PC-3 (cell line): Measurements from ENCODE around the gene TVP23C. TPM values are rescaled to one million over a fixed set of nuclear protein-coding genes. Genes with fewer than 3 reads are reported as not detected.

Experiments used
- ATAC-seq: fragments of 200-7000 bp; cut with Tn5 transposase; 2 replicates; pipeline ENCODE4 v1.9.1; 2020; ENCODE audit warnings: mild to moderate bottlenecking, moderate library complexity
- BruUV-seq: library from RNA; stranded (reverse); fragments of 400-500 nt; replicated peaks from 2 replicates; lab custom pipeline; 2021; lab: Mats Ljungman, UMichigan
- CTCF ChIA-PET: fragments of 300-600 bp; sonication (Branson Sonifier 250); formaldehyde crosslinking; loops from one replicate; lab custom pipeline; 2022; ENCODE audit warnings: antibody characterized with exemption; lab: Charles Lee
- POLR2A ChIA-PET: fragments of 300-600 bp; sonication (Branson Sonifier 250); formaldehyde crosslinking; loops from one replicate; lab custom pipeline; 2022; ENCODE audit warnings: antibody characterized with exemption; ENCODE audit not compliant: unreplicated experiment; lab: Charles Lee
- DNase-seq: peaks from one replicate; pipeline ENCODE4 v3.0.0-alpha.2; 2015
- H2AFZ ChIP-seq: fragments of 300-600 bp; sonication (generic); 2 replicates; pipeline ENCODE4 v1.6.0; 2016; ENCODE audit warnings: antibody characterized with exemption, low read length
- H3F3A ChIP-seq: fragments of 300-600 bp; sonication (generic); one replicate; pipeline ENCODE4 v1.6.0; 2017; ENCODE audit warnings: antibody characterized with exemption, low read length, control low read depth, mild to moderate bottlenecking; ENCODE audit not compliant: unreplicated experiment
- H3K27ac ChIP-seq: fragments of 300-600 bp; sonication (generic); 2 replicates; pipeline ENCODE4 v1.5.1; 2016; ENCODE audit warnings: mild to moderate bottlenecking, low read length
- H3K27me3 ChIP-seq: fragments of 300-600 bp; sonication (generic); 2 replicates; pipeline ENCODE4 v1.6.1; 2016; ENCODE audit warnings: low read length, mixed read lengths
- H3K36me3 ChIP-seq: fragments of 300-600 bp; sonication (generic); 2 replicates; pipeline ENCODE4 v1.6.1; 2016; ENCODE audit warnings: low read depth, mixed run types, low read length, mixed read lengths
- H3K4me1 ChIP-seq: fragments of 300-600 bp; sonication (generic); 2 replicates; pipeline ENCODE4 v1.5.1; 2016; ENCODE audit warnings: low read length; ENCODE audit not compliant: insufficient read depth
- H3K4me2 ChIP-seq: fragments of 300-600 bp; sonication (generic); 2 replicates; pipeline ENCODE4 v1.6.0; 2016; ENCODE audit warnings: low read length
- H3K4me3 ChIP-seq: fragments of 300-600 bp; sonication (generic); 2 replicates; pipeline ENCODE4 v1.5.1; 2016; ENCODE audit warnings: mild to moderate bottlenecking, low read length, mixed read lengths
- H3K79me2 ChIP-seq: fragments of 300-600 bp; sonication (generic); 2 replicates; pipeline ENCODE4 v1.6.1; 2017; ENCODE audit warnings: low read length, mixed read lengths
- H3K9ac ChIP-seq: fragments of 300-600 bp; sonication (generic); 2 replicates; pipeline ENCODE4 v1.6.0; 2016; ENCODE audit warnings: mild to moderate bottlenecking, low read length
- H3K9me2 ChIP-seq: fragments of 300-600 bp; sonication (generic); replicated peaks from 2 replicates; pipeline ENCODE4 v1.6.1; 2016; ENCODE audit warnings: mixed run types, low read length, mixed read lengths
- H3K9me3 ChIP-seq: fragments of 300-600 bp; sonication (generic); 2 replicates; pipeline ENCODE4 v1.6.1; 2016; ENCODE audit warnings: low read length, mixed read lengths
- H4K20me1 ChIP-seq: fragments of 300-600 bp; sonication (generic); 2 replicates; pipeline ENCODE4 v1.6.1; 2016; ENCODE audit warnings: low read length, mixed read lengths
- EZH2 ChIP-seq: fragments of 300-600 bp; sonication (generic); IDR thresholded peaks from one replicate; pipeline ENCODE4 v1.6.1; 2017; ENCODE audit warnings: antibody characterized with exemption, mild to moderate bottlenecking, low read length; ENCODE audit not compliant: unreplicated experiment
- EZH2phosphoT487 ChIP-seq: fragments of 300-600 bp; sonication (generic); IDR thresholded peaks from 2 replicates; pipeline ENCODE4 v1.6.1; 2018; ENCODE audit warnings: mild to moderate bottlenecking, antibody characterized with exemption, low read length, borderline replicate concordance
- intact Hi-C: fragments of 100-400 bp; cut with micrococcal nuclease; formaldehyde crosslinking; loops from 2 replicates; pipeline ENCODE4 v1.9.0; 2023
- total RNA-seq: library from RNA; depleted of rRNA; stranded (reverse); fragments of >200 nt; gene quantifications from 2 replicates; pipeline ENCODE4 v1.2.3, GENCODE V29; 2014
- TF ChIP-seq, protein P1 (sequence below): fragments of 300-600 bp; sonication (generic); conservative IDR thresholded peaks from 2 replicates; pipeline ENCODE4 v1.5.1; 2017; ENCODE audit warnings: antibody characterized with exemption, low read depth, mild to moderate bottlenecking, low read length

The TVP23C gene
- total RNA-seq, 1 experiment from 2014 or later, result 23.7 TPM

DNA sequence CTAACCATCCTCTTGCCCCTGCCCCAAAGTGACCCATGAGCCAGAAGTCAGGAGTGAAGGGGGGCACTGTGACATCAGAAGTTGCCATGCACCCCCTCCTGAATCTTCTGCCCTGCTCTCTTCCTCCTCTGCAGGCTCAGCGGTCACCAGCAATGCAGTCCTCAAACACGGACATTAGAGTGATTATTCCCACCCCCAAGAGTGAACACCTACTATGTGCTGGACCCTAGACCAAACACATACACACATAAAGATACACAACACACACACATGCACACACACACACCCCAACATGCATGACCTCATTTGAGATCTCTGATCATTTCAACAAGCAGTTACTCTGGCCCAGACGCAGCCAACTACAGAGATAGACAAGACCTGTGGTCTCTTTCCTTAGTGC, 95.7 kb downstream of the TVP23C start, which contains the start of gene CDRT4:
Gene CDRT4, minus strand, starts transcription at position 30 of the 400 bp plus-strand sequence. CDS start 27,383 bp downstream, outside the sequence.
- CTCF ChIA-PET, result no interaction called here
- H3K4me1 ChIP-seq, result peaks cover 10% of the 10 kb centered on the region

DNA sequence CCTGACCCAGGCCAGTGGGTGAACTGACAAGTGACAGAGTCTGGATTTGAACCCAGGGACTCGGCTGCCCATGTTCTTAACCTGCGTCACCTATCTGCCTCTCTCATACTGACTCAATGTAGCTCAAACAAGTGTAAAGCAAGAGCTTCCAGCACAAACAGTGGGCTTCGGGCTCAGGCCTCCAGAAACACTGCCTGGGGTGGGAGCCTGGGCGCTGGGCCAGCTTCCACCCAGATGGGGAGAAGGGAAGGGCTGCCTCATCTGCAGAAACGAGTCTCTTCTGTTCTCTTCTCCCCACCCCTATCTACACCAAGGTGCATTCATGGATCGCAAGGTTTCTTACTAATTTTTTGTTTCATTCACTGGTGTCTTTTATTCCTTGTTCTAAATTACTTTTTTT, 97.2 kb downstream of the TVP23C start:
- H3K79me2 ChIP-seq, result no peaks in the 10 kb centered on the region
- no peaks in the 10 kb centered on the region for H3K36me3 ChIP-seq
- no TSS peak for BruUV-seq
- DNase-seq (no peak), ATAC-seq (no peak)
- ChIA-PET CTCF (no interaction called here), POLR2A (interaction anchor here (0.6 kb wide), 1 partner anchor 33 kb away, joined by 3 read pairs; no protein-coding TSS in a partner anchor)
- H4K20me1 ChIP-seq, result no peaks in the 10 kb centered on the region
- peaks cover 10% of the 10 kb centered on the region for H3K4me1 ChIP-seq
- H3K9me3 ChIP-seq, result no peaks in the 10 kb centered on the region
- H3F3A ChIP-seq, result no peaks in the 10 kb centered on the region
- no peak overlapping the region for H3K27ac ChIP-seq
- H3K9ac ChIP-seq, result no peak overlapping the region
- no peak for TF ChIP-seq EZH2phosphoT487
- TF ChIP-seq, protein P1, sequence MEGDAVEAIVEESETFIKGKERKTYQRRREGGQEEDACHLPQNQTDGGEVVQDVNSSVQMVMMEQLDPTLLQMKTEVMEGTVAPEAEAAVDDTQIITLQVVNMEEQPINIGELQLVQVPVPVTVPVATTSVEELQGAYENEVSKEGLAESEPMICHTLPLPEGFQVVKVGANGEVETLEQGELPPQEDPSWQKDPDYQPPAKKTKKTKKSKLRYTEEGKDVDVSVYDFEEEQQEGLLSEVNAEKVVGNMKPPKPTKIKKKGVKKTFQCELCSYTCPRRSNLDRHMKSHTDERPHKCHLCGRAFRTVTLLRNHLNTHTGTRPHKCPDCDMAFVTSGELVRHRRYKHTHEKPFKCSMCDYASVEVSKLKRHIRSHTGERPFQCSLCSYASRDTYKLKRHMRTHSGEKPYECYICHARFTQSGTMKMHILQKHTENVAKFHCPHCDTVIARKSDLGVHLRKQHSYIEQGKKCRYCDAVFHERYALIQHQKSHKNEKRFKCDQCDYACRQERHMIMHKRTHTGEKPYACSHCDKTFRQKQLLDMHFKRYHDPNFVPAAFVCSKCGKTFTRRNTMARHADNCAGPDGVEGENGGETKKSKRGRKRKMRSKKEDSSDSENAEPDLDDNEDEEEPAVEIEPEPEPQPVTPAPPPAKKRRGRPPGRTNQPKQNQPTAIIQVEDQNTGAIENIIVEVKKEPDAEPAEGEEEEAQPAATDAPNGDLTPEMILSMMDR, result no peak
- no peak for TF ChIP-seq EZH2
- intact Hi-C loops, result no loop called here
- no peaks in the 10 kb centered on the region for H3K27me3 ChIP-seq
- no peaks in the 10 kb centered on the region for H3K9me2 ChIP-seq
- H2AFZ ChIP-seq, result no peak overlapping the region
- no peak overlapping the region for H3K4me2 ChIP-seq
- H3K4me3 ChIP-seq, result no peak overlapping the region

More for the DNA sequence above, 95.7 kb downstream of the TVP23C start, which contains the start of gene CDRT4:
- H3K79me2 ChIP-seq, result no peaks in the 10 kb centered on the region
- no peak within 1 kb of the TSS for H3K4me3 ChIP-seq
- H3K9ac ChIP-seq, result no peak within 1 kb of the TSS
- H3K4me2 ChIP-seq, result no peak within 1 kb of the TSS
- H2AFZ ChIP-seq, result no peak within 1 kb of the TSS
- no peaks in the 10 kb centered on the region for H3K36me3 ChIP-seq
- H3K9me2 ChIP-seq, result no peaks in the 10 kb centered on the region
- no peak within 1 kb of the TSS for H3K27ac ChIP-seq
- TF ChIP-seq EZH2phosphoT487 (no peak), EZH2 (no peak)
- TF ChIP-seq, protein P1, result no peak
- intact Hi-C loops, result no loop called here
- BruUV-seq, result no TSS peak
- no peaks in the 10 kb centered on the region for H3K27me3 ChIP-seq
- DNase-seq, result no peak
- no peaks in the 10 kb centered on the region for H3K9me3 ChIP-seq
- H3F3A ChIP-seq, result no peaks in the 10 kb centered on the region
- POLR2A ChIA-PET, result no interaction called here
- H4K20me1 ChIP-seq, result no peaks in the 10 kb centered on the region
- ATAC-seq, result no peak

DNA sequence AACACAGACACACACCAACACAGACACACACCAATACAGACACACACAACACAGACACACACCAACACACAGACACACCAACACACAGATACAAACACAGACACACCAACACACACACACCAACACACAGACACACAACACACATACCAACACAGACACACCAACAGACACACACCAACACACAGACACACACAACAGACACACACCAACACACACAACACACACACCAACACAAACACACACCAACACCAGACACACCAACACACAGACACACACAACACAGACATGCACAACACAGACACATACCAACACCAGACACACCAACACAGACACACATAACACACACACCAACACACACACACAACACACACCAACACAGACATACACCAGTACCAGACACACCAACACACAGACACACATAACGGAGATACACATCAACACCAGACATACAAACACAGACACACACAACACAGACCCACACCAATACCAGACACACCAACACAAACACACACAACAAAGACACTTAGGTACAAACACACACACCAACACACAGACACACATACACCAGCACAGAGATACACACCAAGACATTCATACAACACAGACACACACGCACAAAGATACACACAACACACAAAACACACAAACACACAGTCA, 98.1 kb downstream of the TVP23C start:
- Histone ChIP-seq H3K4me1 (peaks cover 10% of the 10 kb centered on the region), H3K27ac (no peak overlapping the region), H4K20me1 (no peaks in the 10 kb centered on the region), H3K4me2 (no peak overlapping the region), H2AFZ (no peak overlapping the region), H3K79me2 (no peaks in the 10 kb centered on the region), H3K4me3 (no peak overlapping the region), H3K9me3 (no peaks in the 10 kb centered on the region), H3F3A (no peaks in the 10 kb centered on the region), H3K36me3 (no peaks in the 10 kb centered on the region), H3K27me3 (no peaks in the 10 kb centered on the region), H3K9ac (no peak overlapping the region), H3K9me2 (no peaks in the 10 kb centered on the region)
- intact Hi-C loops, result no loop called here
- CTCF ChIA-PET, result no interaction called here
- TF ChIP-seq, protein P1, result no peak
- TF ChIP-seq EZH2 (no peak), EZH2phosphoT487 (no peak)
- ATAC-seq (no peak), DNase-seq (no peak)
- POLR2A ChIA-PET, result no interaction called here
- no TSS peak for BruUV-seq
